A549 (cell line): ENCODE measurements around the gene SPAST. TPM values are rescaled to one million over a fixed set of nuclear protein-coding genes. Genes with fewer than 3 reads are reported as not detected.
A peak's percentile ranks its signal among the peaks of the same experiment; 100 is the strongest.

Source experiments
- ATAC-seq, 2 experiments: fragments of 200-7000 bp in 1 of 2; fragments of >200 bp in 1 of 2; cut with Nextera tagmentation in 1 of 2; cut with Tn5 transposase in 1 of 2; 3 replicates each; pipeline versions ENCODE4 v1.8.0 to v1.9.1; 2018 to 2020; ENCODE audit warnings: mild to moderate bottlenecking in 1 of 2, moderate library complexity in 1 of 2
- CTCF ChIA-PET: fragments of 300-600 bp; sonication (Branson Sonifier 250); formaldehyde crosslinking; extraction: SDS; loops from one replicate; lab custom pipeline; 2021; ENCODE audit warnings: antibody characterized with exemption, inconsistent platforms; lab: Yijun Ruan, JAX
- POLR2A ChIA-PET: fragments of 350-600 bp; formaldehyde crosslinking; extraction: SDS; loops from one replicate; lab custom pipeline; 2021; ENCODE audit warnings: antibody characterized with exemption, inconsistent platforms; lab: Yijun Ruan, JAX
- DNase-seq, 2 experiments: peaks; one replicate each; pipeline versions ENCODE4 v3.0.0 to v3.0.0-alpha.2; 2011 to 2016; ENCODE audit warnings: low read depth in 1 of 2, low spot score in 1 of 2
- FAIRE-seq: peaks from 2 replicates; lab custom pipeline; 2011; peaks lifted over from hg19 to GRCh38; lab: Jason Lieb, UNC
- H3K27ac ChIP-seq, 2 experiments: fragments of >200 bp; sonication (Bioruptor Twin); formaldehyde crosslinking; 3 replicates each; pipeline ENCODE4 v1.5.1; 2016 to 2017
- H3K4me1 ChIP-seq: fragments of >200 bp; sonication (Bioruptor Twin); formaldehyde crosslinking; 3 replicates; pipeline ENCODE4 v1.6.1; 2016
- H3K4me2 ChIP-seq: fragments of >200 bp; sonication (Bioruptor Twin); formaldehyde crosslinking; 3 replicates; pipeline ENCODE4 v1.6.1; 2016
- H3K4me3 ChIP-seq: fragments of >200 bp; sonication (Bioruptor Twin); formaldehyde crosslinking; 3 replicates; pipeline ENCODE4 v1.5.1; 2016
- H3K9me3 ChIP-seq: fragments of >200 bp; sonication (Bioruptor Twin); formaldehyde crosslinking; 3 replicates; pipeline ENCODE4 v1.6.1; 2016
- BCL3 ChIP-seq: fragments of >200 bp; sonication (Bioruptor Twin); formaldehyde crosslinking; IDR thresholded peaks from 3 replicates; pipeline ENCODE4 v1.6.1; 2016
- BHLHE40 ChIP-seq: IDR thresholded peaks from 2 replicates; pipeline ENCODE4 v1.6.1; 2012; ENCODE audit warnings: low read depth, low read length, inconsistent platforms
- CBX8 ChIP-seq: fragments of 200-600 bp; sonication (generic); IDR thresholded peaks from 2 replicates; pipeline ENCODE4 v1.6.1; 2016
- CEBPB ChIP-seq, 2 experiments: fragments of >200 bp in 1 of 2; sonication (Bioruptor Twin) in 1 of 2; formaldehyde crosslinking in 1 of 2; IDR thresholded peaks; 2 replicates each; pipeline ENCODE4 v1.6.1; 2012 to 2016
- CHD4 ChIP-seq: fragments of 200-600 bp; sonication (generic); IDR thresholded peaks from 2 replicates; pipeline ENCODE4 v1.6.1; 2016; ENCODE audit warnings: antibody characterized with exemption, mild to moderate bottlenecking, borderline replicate concordance
- E2F6 ChIP-seq: IDR thresholded peaks from 2 replicates; pipeline ENCODE4 v1.6.1; 2012; ENCODE audit warnings: low read depth, borderline replicate concordance
- EHF ChIP-seq: fragments of 250-450 bp; sonication (Bioruptor Pico); IDR thresholded peaks from 2 replicates; pipeline ENCODE4 v1.5.0; 2020; ENCODE audit warnings: mild to moderate bottlenecking
- ESRRA ChIP-seq: fragments of 150-350 bp; IDR thresholded peaks from 2 replicates; pipeline ENCODE4 v1.6.1; 2014; ENCODE audit warnings: mild to moderate bottlenecking, low read length, borderline replicate concordance
- FOXS1 ChIP-seq: fragments of 250-450 bp; sonication (Bioruptor Pico); IDR thresholded peaks from 2 replicates; pipeline ENCODE4 v1.5.0; 2020; ENCODE audit warnings: mild to moderate bottlenecking, moderate library complexity
- HDAC2 ChIP-seq: fragments of 200-600 bp; sonication (generic); IDR thresholded peaks from 2 replicates; pipeline ENCODE4 v1.6.1; 2016
- HMGXB4 ChIP-seq: fragments of 250-450 bp; sonication (Bioruptor Pico); IDR thresholded peaks from 2 replicates; pipeline ENCODE4 v1.5.0; 2021; ENCODE audit warnings: mild to moderate bottlenecking, moderate library complexity, borderline replicate concordance
- HOXB5 ChIP-seq: fragments of 250-450 bp; sonication (Bioruptor Pico); IDR thresholded peaks from 2 replicates; pipeline ENCODE4 v1.5.0; 2020; ENCODE audit warnings: mild to moderate bottlenecking, moderate library complexity
- JUN ChIP-seq, 2 experiments: fragments of >200 bp; sonication (Bioruptor Twin); formaldehyde crosslinking; IDR thresholded peaks; 2 replicates in 1 of 2; 3 replicates in 1 of 2; pipeline ENCODE4 v1.6.1; 2016 to 2017
- MAZ ChIP-seq: fragments of 150-350 bp; IDR thresholded peaks from 2 replicates; pipeline ENCODE4 v1.6.1; 2014; ENCODE audit warnings: antibody characterized with exemption, low read depth, low read length, borderline replicate concordance
- NR3C1 ChIP-seq: fragments of >200 bp; sonication (Bioruptor Twin); formaldehyde crosslinking; IDR thresholded peaks from 3 replicates; pipeline ENCODE4 v1.6.1; 2017
- PBX3 ChIP-seq: IDR thresholded peaks from 2 replicates; pipeline ENCODE4 v1.6.1; 2012
- PHF8 ChIP-seq: fragments of 200-600 bp; sonication (generic); IDR thresholded peaks from 2 replicates; pipeline ENCODE4 v1.6.1; 2016; ENCODE audit warnings: low read depth, mild to moderate bottlenecking, antibody characterized with exemption, moderate library complexity, borderline replicate concordance
- POLR2A ChIP-seq: IDR thresholded peaks from 2 replicates; pipeline ENCODE4 v1.6.1; 2012; ENCODE audit warnings: mild to moderate bottlenecking, low read length
- RAD21 ChIP-seq, 2 experiments: fragments of >200 bp in 1 of 2; sonication (Bioruptor Twin) in 1 of 2; formaldehyde crosslinking in 1 of 2; IDR thresholded peaks in 1 of 2; conservative IDR thresholded peaks in 1 of 2; 2 replicates in 1 of 2; 3 replicates in 1 of 2; pipeline ENCODE4 v1.6.1; 2012 to 2018; ENCODE audit warnings: inconsistent platforms in 1 of 2
- RCOR1 ChIP-seq: fragments of 150-350 bp; IDR thresholded peaks from 2 replicates; pipeline ENCODE4 v1.6.1; 2014; ENCODE audit warnings: antibody characterized with exemption, low read length, low read depth
- SREBF2 ChIP-seq: fragments of 450-650 bp; IDR thresholded peaks from 2 replicates; pipeline ENCODE4 v1.6.1; 2014; ENCODE audit warnings: mild to moderate bottlenecking, moderate library complexity
- TFCP2L1 ChIP-seq: fragments of 250-450 bp; sonication (Bioruptor Pico); IDR thresholded peaks from 2 replicates; pipeline ENCODE4 v1.5.0; 2021; ENCODE audit warnings: mild to moderate bottlenecking
- TP53 ChIP-seq: fragments of 250-450 bp; sonication (Bioruptor Pico); IDR thresholded peaks from 2 replicates; pipeline ENCODE4 v1.5.0; 2021; ENCODE audit warnings: mild to moderate bottlenecking, moderate library complexity
- USF2 ChIP-seq: fragments of 450-650 bp; IDR thresholded peaks from 2 replicates; pipeline ENCODE4 v1.6.1; 2014; ENCODE audit warnings: antibody characterized with exemption
- ZFP36 ChIP-seq: fragments of 450-650 bp; IDR thresholded peaks from 2 replicates; pipeline ENCODE4 v1.6.1; 2014; ENCODE audit warnings: borderline replicate concordance; ENCODE audit not compliant: partially characterized antibody
- WGBS: methylation state at CpG from one replicate; pipeline ENCODE4 v1.1.6; 2017; ENCODE audit errors: missing lambda C conversion rate; 5-methylcytosine and 5-hydroxymethylcytosine counted together
- polyA plus RNA-seq, 4 experiments: library from polyadenylated mRNA; depleted of rRNA in 3 of 4; stranded (reverse); fragments of >200 nt; fragmentation: RNase III in 1 of 4; extraction: RNeasy Plus Mini Kit Qiagen cat#74134 plus additional on column Dnase treatment in 1 of 4; gene quantifications; 2 replicates in 3 of 4; 3 replicates in 1 of 4; pipeline ENCODE4 v1.2.3, GENCODE V29; 2011 to 2017

SPAST gene
- polyA plus RNA-seq, 2 of the 4 experiments (the other 2 are of a cell fraction), result 18.7 to 36.3 TPM

GRCh38 chr2:32064021-32064601 is 755 bp downstream of the SPAST start:
- under 1% methylated on average over 17 of the region's 40 CpGs for WGBS
- peak; percentile 74 for TF ChIP-seq PHF8
- TF ChIP-seq MAZ, result no peak
- TF ChIP-seq HMGXB4, result no peak
- peak; percentile 9; the same call in 1 of the 3 replicates for TF ChIP-seq BCL3
- no peak for TF ChIP-seq SREBF2
- no peak for TF ChIP-seq CBX8
- no peak for TF ChIP-seq E2F6
- TF ChIP-seq FOXS1, result no peak
- TF ChIP-seq JUN (IDR thresholded peaks at IDR 0.05), result no peak; a peak in 1 of 5 replicates
- peak in 1 of 2 experiments; percentile 18 for DNase-seq
- ATAC-seq, result peak; percentile 1 to 5; a peak in 3 of 6 replicates
- peak overlapping the region; percentile 90 for H3K4me2 ChIP-seq
- no peak for FAIRE-seq
- H3K4me3 ChIP-seq, result peak overlapping the region; percentile 76
- H3K9me3 ChIP-seq, result no peaks in the 10 kb centered on the region
- H3K27ac ChIP-seq, result peak overlapping the region; percentile 85 to 92
- POLR2A ChIA-PET, result interaction anchor here (0.9 to 3.4 kb wide), 12 partner anchors 8 to 101 kb away, joined by 3 to 67 read pairs (median 4); partner anchors contain the start of genes DPY30 and SLC30A6
- H3K4me1 ChIP-seq, result peaks cover 18% of the 10 kb centered on the region
- CTCF ChIA-PET, result interaction anchor here (1.0 to 2.4 kb wide), 8 partner anchors 9 to 183 kb away, joined by 3 to 14 read pairs (median 5); partner anchors contain the start of gene DPY30

- ATAC-seq (no peak), FAIRE-seq (no peak), DNase-seq (no peak)
- POLR2A ChIA-PET, result interaction anchor here (1.0 to 3.4 kb wide), 4 partner anchors 24 to 101 kb away, joined by 3 to 67 read pairs (median 28); partner anchors contain the start of genes DPY30 and SLC30A6
- Histone ChIP-seq H3K4me1 (peaks cover 18% of the 10 kb centered on the region), H3K27ac (peak overlapping the region; percentile 85 to 92), H3K4me3 (peak overlapping the region; percentile 76), H3K4me2 (peak overlapping the region; percentile 90), H3K9me3 (no peaks in the 10 kb centered on the region)
- WGBS, result 85% methylated on average over 8 of the region's 8 CpGs
- CTCF ChIA-PET, result interaction anchor here (0.6 to 2.1 kb wide), 2 partner anchors 26 to 55 kb away, joined by 3 to 14 read pairs; partner anchors contain the start of gene DPY30
- peak; percentile 32 to 41; a peak in 1 of 4 replicates for TF ChIP-seq CEBPB (IDR thresholded peaks at IDR 0.05)
- TF ChIP-seq USF2, result no peak
Measured at GRCh38 chr2:32064713-32065112, 1.4 kb downstream of the SPAST start.

GRCh38 chr2:32067549-32067948 is 4.2 kb downstream of the SPAST start:
- no peak for TF ChIP-seq BHLHE40
- no peak for TF ChIP-seq HDAC2
- no peak for TF ChIP-seq EHF
- TF ChIP-seq HOXB5 (CRISPR knock-in tag), result no peak
- no peak for TF ChIP-seq NR3C1
- TF ChIP-seq POLR2A, result no peak
- no peak for TF ChIP-seq FOXS1
- no peak for TF ChIP-seq ZFP36
- no peak for TF ChIP-seq PBX3
- no peak for TF ChIP-seq RAD21 (conservative IDR thresholded peaks at IDR 0.05 in 1 of 2, IDR thresholded peaks at IDR 0.05 in 1 of 2)
- no peak for TF ChIP-seq RCOR1
- no peak for TF ChIP-seq TFCP2L1
- no peak for TF ChIP-seq CHD4
- no peak for TF ChIP-seq TP53 (CRISPR knock-in tag)
- no peak for TF ChIP-seq ESRRA
- Histone ChIP-seq H3K4me3 (no peak overlapping the region), H3K4me2 (no peak overlapping the region), H3K27ac (no peak overlapping the region), H3K9me3 (no peaks in the 10 kb centered on the region), H3K4me1 (peaks cover 12% of the 10 kb centered on the region)
- no peak for ATAC-seq
- DNase-seq, result no peak
- CTCF ChIA-PET, result interaction anchor here (1.0 to 2.3 kb wide), 2 partner anchors 11 to 19 kb away, joined by 6 to 7 read pairs; no protein-coding TSS in a partner anchor
- WGBS, result 98% methylated on average over 2 of the region's 2 CpGs
- POLR2A ChIA-PET, result interaction anchor here (0.7 to 1.0 kb wide), 2 partner anchors 13 to 251 kb away, joined by 4 to 6 read pairs; no protein-coding TSS in a partner anchor
- no peak for FAIRE-seq
